Activated gamma-delta T cell (primary cell): ENCODE data around the gene NUP37.

Experiments
- DNase-seq: peaks from one replicate; lab custom pipeline; 2025; lab: John Stamatoyannopoulos, UW

NUP37 gene

GRCh38 chr12:102026728-102027127 is 93.2 kb downstream of the NUP37 start:
- no peak for DNase-seq

DNA sequence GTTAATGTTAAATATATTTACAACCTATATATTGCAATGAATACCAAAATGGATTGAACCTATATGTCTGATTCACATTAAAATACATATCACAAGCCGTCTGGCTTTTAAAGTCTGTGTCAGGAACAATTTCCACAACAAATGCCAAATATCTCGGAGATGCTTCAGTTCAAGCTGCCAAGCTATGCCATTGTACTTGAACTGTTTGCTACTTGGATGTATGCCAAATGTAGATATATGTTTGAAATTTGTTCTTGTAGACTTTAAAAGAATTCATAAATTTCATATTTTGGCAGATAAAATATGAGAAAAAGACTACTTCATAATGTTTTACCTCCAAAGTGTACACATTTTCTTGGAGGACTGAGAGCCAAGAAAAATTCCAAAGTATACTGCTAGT is 95.1 kb downstream of the NUP37 start:
- DNase-seq, result no peak

GRCh38 chr12:102023343-102023930 is 96.5 kb downstream of the NUP37 start:
- DNase-seq, result no peak
